ENCODE results near the gene BEND7. TPM values are rescaled to one million over a fixed set of nuclear protein-coding genes. Genes with fewer than 3 reads are reported as not detected.
A peak's percentile ranks its signal among the peaks of the same experiment; 100 is the strongest.

BEND7 gene, protein sequence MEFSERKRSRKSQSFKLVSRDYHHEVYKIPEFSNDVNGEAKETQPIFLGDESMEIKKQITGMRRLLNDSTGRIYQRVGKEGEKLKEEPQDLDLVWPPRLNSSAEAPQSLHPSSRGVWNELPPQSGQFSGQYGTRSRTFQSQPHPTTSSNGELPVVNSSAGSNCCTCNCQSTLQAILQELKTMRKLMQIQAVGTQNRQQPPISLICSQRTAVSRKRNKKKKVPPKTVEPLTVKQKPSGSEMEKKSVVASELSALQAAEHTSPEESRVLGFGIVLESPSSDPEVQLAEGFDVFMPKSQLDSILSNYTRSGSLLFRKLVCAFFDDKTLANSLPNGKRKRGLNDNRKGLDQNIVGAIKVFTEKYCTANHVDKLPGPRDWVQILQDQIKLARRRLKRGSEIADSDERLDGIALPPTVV
- total RNA-seq (30.8 and 31.7 TPM in 2 replicates), polyA plus RNA-seq (4.8 and 7.3 TPM in 2 replicates), polyA minus RNA-seq (18.3 and 19.5 TPM in 2 replicates), Bru-seq, nascent RNA (percentile 68 among the genes with signal in this experiment), BruChase-seq, experiment 1, labeled RNA remaining after a 6-hour chase (percentile 66 among the genes with signal in this experiment), BruChase-seq, experiment 2, labeled RNA remaining after a 2-hour chase (percentile 72 among the genes with signal in this experiment)
- polyA plus RNA-seq (2011; cell fraction: cytosol; rRNA removed) = 11.0 and 13.4 TPM in 2 replicates
- 30.9 and 34.7 TPM in 2 replicates for polyA plus RNA-seq (2011; cell fraction: nucleus; rRNA removed)
- polyA plus RNA-seq (2012) = 27.4 and 31.4 TPM in 2 replicates
- polyA minus RNA-seq (2011; cell fraction: cytosol; rRNA and poly(A)+ RNA removed) = not detected
- 14.4 and 19.5 TPM in 2 replicates for polyA minus RNA-seq (2011; cell fraction: nucleus; rRNA and poly(A)+ RNA removed)
- long read RNA-seq, partial matches to known transcripts = 5 of 18 reads
- long read RNA-seq, other reads (novel, unspliced or antisense) = 13 of 18 reads

DNA sequence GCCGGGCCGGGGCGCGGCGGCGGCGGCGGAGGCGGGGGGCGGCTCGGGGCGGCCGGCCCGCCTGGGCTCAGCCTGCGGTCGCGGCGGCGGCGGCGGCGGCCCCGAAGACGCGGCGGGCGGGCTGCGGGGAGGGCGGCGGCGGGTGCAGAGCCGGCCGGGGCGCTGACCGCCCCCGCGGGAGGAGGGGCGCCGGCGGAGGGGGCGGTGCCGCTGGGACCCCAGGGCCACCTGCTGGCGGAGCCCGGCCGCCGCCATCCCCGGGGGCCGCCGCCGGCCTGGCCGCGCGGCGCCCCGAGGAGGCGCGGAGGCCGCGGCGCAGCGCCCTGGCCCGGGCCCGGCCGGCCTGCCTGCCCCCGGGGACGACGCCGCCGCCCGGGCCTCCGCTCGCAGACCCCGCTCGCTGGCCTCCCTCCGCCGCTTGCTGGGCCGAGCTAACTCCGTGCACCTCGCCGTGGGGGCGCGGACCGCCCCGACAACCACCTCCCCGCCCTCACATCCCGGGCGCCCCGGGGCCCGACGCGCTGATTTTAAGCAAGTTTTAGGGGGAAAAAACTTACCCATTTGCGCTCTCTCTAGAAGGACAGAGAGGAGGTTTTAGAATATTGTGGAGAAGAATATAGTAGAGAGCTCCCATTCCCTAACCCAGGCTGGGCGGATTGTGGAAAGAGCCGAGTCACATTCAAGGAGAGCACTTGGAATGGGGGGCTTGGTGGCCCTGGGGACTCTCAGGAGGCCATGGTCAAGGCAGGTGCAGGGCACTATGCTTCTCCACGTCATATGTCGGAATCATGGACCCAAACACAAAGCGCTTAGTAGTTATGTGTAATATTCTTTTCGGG, at the start of gene BEND7:
Gene BEND7, minus strand, starts transcription at position 140 of the 839 bp plus-strand sequence. CDS start 481 bp downstream, outside the sequence.
- Histone ChIP-seq H3K9ac (replicated peaks; ENCODE audit: extremely low read depth, insufficient read depth, low read length) (peak within 1 kb of the TSS; percentile 72), H3K9me3 (replicated peaks; ENCODE audit: control insufficient read depth, insufficient read depth, low read length) (no peaks in the 10 kb centered on the region), H3K4me1 (ENCODE audit: control insufficient read depth, extremely low read depth, insufficient read depth, low read length) (peaks cover 26% of the 10 kb centered on the region), H3K79me2 (ENCODE audit: control insufficient read depth, insufficient read depth, low read length) (peaks cover 13% of the 10 kb centered on the region), H3K27ac (ENCODE audit: insufficient read depth, low read depth, low read length) (peak within 1 kb of the TSS; percentile 76), H3K4me2 (ENCODE audit: insufficient read depth, low read length) (peak within 1 kb of the TSS; percentile 94), H3K27me3 (ENCODE audit: control insufficient read depth in 2 of 2, insufficient read depth in 2 of 2, low read length in 2 of 2) (no peaks in the 10 kb centered on the region), H2AFZ (ENCODE audit: low read depth, low read length) (peak within 1 kb of the TSS; percentile 95), H3K36me3 (ENCODE audit: control insufficient read depth in 2 of 2, extremely low read depth in 1 of 2, insufficient read depth in 2 of 2, low read length in 2 of 2) (peaks cover 3 to 6% of the 10 kb centered on the region in 2 experiments), H3K4me3 (replicated peaks in 1 of 3; ENCODE audit: insufficient read depth in 1 of 3, low read depth in 1 of 3, low read length in 3 of 3) (peak within 1 kb of the TSS; percentile 60 to 88 (median 84)), H4K20me1 (replicated peaks; ENCODE audit: control insufficient read depth, extremely low read depth, insufficient read depth, low read length) (no peaks in the 10 kb centered on the region), H3K9me1 (replicated peaks; ENCODE audit: control insufficient read depth, extremely low read depth, insufficient read depth, low read length) (no peaks in the 10 kb centered on the region)
- intact Hi-C loops (cut with micrococcal nuclease) (loop anchor here (1.0 to 5.0 kb wide), 3 partner anchors 42 to 230 kb away; partner anchors contain the start of gene SEPHS1), dilution Hi-C loops (cut with MboI; ENCODE audit: extremely low pct_ligation_motif_present, low sequenced_read_pairs) (no loop called here)
- FAIRE-seq = no peak
- no TSS peak for BruUV-seq (replicated peaks)
- ChIA-PET CTCF (interaction anchor here (1.3 to 2.6 kb wide), 3 partner anchors 8 to 157 kb away, joined by 3 to 24 read pairs (median 5); no protein-coding TSS in a partner anchor), POLR2A (no interaction called here)
- TF ChIP-seq FOS (IDR thresholded peaks at IDR 0.05; ENCODE audit: borderline replicate concordance, insufficient read depth, low read length) (no peak), POLR2A (IDR thresholded peaks at IDR 0.05; ENCODE audit: low read depth, low read length) (no peak), POLR2AphosphoS5 (IDR thresholded peaks at IDR 0.05; ENCODE audit: insufficient read depth, low read depth, low read length) (no peak), JUN (IDR thresholded peaks at IDR 0.05; ENCODE audit: borderline replicate concordance, insufficient read depth, insufficient read length, low read depth) (no peak)
- TF ChIP-seq, protein P1, sequence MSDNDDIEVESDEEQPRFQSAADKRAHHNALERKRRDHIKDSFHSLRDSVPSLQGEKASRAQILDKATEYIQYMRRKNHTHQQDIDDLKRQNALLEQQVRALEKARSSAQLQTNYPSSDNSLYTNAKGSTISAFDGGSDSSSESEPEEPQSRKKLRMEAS (IDR thresholded peaks at IDR 0.05; ENCODE audit: insufficient read depth, insufficient read length) = no peak
- DNase-seq (ENCODE audit: low read depth, low spot score) = peak; percentile 24
